Bronchial epithelial cell (primary cell): Measurements from ENCODE around the gene KCND3. TPM values are rescaled to one million over a fixed set of nuclear protein-coding genes. Genes with fewer than 3 reads are reported as not detected.

Experiments
- DNase-seq: peaks from one replicate; pipeline ENCODE4 v3.0.0-alpha.2; 2010; ENCODE audit warnings: low read depth
- FAIRE-seq: peaks from 2 replicates; lab custom pipeline; 2011; peaks lifted over from hg19 to GRCh38; lab: Jason Lieb, UNC
- H3K27me3 ChIP-seq: 2 replicates; pipeline ENCODE4 v1.5.1; 2011; ENCODE audit warnings: low read length; ENCODE audit not compliant: control insufficient read depth, insufficient read depth
- H3K36me3 ChIP-seq: 2 replicates; pipeline ENCODE4 v1.5.1; 2011; ENCODE audit warnings: low read length; ENCODE audit not compliant: control insufficient read depth, insufficient read depth
- H3K4me3 ChIP-seq: 2 replicates; pipeline ENCODE4 v1.5.1; 2011; ENCODE audit warnings: mild to moderate bottlenecking, low read depth, low read length, control low read depth
- CTCF ChIP-seq: IDR thresholded peaks from 2 replicates; pipeline ENCODE4 v1.5.1; 2011; ENCODE audit warnings: mild to moderate bottlenecking, moderate library complexity, low read length, control low read depth, inconsistent platforms; ENCODE audit not compliant: insufficient read depth, severe bottlenecking
- total RNA-seq: library from RNA; depleted of rRNA; stranded (reverse); fragments of >200 nt; gene quantifications from 2 replicates; pipeline ENCODE4 v1.2.1, GENCODE V29; 2014

KCND3 gene
- total RNA-seq, 1 donor from 2014 or later, result under 0.01 TPM

GRCh38 chr1:111911061-111911460, 78.4 kb downstream of the KCND3 start:
- Histone ChIP-seq H3K36me3 (no peaks in the 10 kb centered on the region), H3K4me3 (no peak overlapping the region), H3K27me3 (peaks cover 2% of the 10 kb centered on the region)
- FAIRE-seq, result no peak
- no peak for DNase-seq
- TF ChIP-seq CTCF, result no peak

GRCh38 chr1:111909030-111909429, 80.4 kb downstream of the KCND3 start:
- TF ChIP-seq CTCF, result no peak
- H3K27me3 ChIP-seq, result peaks cover 2% of the 10 kb centered on the region
- DNase-seq, result no peak
- no peak overlapping the region for H3K4me3 ChIP-seq
- no peaks in the 10 kb centered on the region for H3K36me3 ChIP-seq
- FAIRE-seq, result no peak

- TF ChIP-seq CTCF, result no peak
Observed at GRCh38 chr1:111908011-111908621, 81.4 kb downstream of the KCND3 start.

GRCh38 chr1:111907321-111907720, 82.1 kb downstream of the KCND3 start:
- FAIRE-seq, result no peak
- Histone ChIP-seq H3K4me3 (no peak overlapping the region), H3K36me3 (no peaks in the 10 kb centered on the region), H3K27me3 (peaks cover 2% of the 10 kb centered on the region)
- no peak for TF ChIP-seq CTCF
- DNase-seq, result peak; percentile 2

More at GRCh38 chr1:111908011-111908621, 81.4 kb downstream of the KCND3 start:
- FAIRE-seq (no peak), DNase-seq (peak; percentile 15)
- H3K4me3 ChIP-seq, result no peak overlapping the region
- no peaks in the 10 kb centered on the region for H3K36me3 ChIP-seq
- peaks cover 2% of the 10 kb centered on the region for H3K27me3 ChIP-seq

GRCh38 chr1:111906816-111907215, 82.7 kb downstream of the KCND3 start:
- Histone ChIP-seq H3K4me3 (no peak overlapping the region), H3K27me3 (peaks cover 2% of the 10 kb centered on the region), H3K36me3 (no peaks in the 10 kb centered on the region)
- no peak for TF ChIP-seq CTCF
- FAIRE-seq, result no peak
- DNase-seq, result no peak

GRCh38 chr1:111906111-111906510, 83.4 kb downstream of the KCND3 start:
- TF ChIP-seq CTCF, result no peak
- no peak for DNase-seq
- H3K27me3 ChIP-seq, result peaks cover 2% of the 10 kb centered on the region
- H3K4me3 ChIP-seq, result no peak overlapping the region
- no peaks in the 10 kb centered on the region for H3K36me3 ChIP-seq
- no peak for FAIRE-seq
